ENCODE measurements around the gene GAMT.

Gene GAMT

DNA sequence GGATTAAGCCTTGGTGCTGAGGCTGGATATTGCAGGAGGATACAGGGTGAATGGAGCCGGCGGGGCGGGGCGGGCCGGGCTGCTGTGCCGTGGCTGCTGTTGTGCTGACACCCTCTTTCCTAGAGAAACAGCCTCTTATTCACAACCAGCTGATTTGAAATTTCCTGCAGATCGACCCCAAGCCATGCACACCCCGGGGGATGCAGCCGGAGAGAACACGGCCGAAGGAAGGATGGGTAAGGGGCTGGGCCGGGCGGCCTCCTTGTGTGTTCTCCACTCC lies 17.1 kb upstream of the GAMT start:
- DNase-seq = no peak

DNA sequence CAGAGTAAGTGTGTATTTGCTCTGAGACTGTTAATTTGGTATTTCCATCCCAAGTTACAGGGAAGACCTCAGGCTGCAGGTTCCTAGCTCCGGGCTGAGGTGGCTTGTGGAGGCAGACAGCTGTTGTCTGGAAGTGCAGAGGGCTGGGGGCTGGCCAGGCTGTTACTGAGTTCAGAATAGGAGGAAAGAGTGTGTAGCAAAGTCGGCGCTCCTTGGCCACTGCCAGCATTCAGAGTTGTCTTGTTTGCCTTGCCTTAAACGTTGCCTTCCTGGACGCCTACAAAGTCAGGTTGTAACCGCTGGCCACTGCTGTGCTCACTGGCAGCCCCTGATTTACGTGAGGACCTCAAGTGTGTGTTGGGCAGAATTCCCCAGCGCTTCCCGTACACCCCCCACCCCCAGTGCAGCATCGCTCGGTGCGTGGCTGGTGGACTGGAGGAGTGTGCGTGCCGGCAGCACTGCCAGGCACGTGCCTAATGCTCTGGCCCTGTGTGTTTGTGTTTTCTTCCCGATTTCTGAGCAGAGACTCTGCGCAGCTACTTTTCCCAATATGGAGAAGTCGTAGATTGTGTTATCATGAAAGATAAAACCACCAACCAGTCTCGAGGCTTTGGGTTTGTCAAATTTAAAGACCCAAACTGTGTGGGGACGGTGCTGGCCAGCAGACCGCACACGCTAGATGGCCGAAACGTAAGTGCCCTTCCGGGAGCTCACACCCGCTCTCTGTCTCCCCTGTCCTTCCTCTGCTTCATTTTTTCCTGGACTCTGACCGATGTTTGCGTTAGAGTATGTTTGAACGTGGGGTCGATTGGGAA lies 16.5 kb upstream of the GAMT start:
- no peak for DNase-seq

DNA sequence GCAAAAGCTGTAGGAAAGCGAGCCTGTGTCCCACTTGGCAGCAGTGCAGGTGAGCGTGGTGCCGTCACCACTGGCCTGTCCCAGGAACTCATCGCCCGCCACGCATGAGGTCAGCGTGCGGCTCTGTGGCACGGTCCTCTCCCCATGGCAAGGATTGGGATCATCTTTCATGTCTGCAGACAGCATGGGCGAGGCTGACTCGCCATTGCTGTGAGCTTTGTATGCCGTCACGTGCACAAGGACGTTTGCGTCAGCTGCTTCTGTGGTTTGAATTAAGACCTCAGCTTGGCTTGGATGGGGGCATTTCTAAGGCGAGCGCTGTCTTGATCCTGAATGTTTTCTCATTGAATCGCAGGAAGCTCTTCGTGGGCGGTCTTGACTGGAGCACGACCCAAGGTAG lies 15.8 kb upstream of the GAMT start:
- no peak for DNase-seq

DNA sequence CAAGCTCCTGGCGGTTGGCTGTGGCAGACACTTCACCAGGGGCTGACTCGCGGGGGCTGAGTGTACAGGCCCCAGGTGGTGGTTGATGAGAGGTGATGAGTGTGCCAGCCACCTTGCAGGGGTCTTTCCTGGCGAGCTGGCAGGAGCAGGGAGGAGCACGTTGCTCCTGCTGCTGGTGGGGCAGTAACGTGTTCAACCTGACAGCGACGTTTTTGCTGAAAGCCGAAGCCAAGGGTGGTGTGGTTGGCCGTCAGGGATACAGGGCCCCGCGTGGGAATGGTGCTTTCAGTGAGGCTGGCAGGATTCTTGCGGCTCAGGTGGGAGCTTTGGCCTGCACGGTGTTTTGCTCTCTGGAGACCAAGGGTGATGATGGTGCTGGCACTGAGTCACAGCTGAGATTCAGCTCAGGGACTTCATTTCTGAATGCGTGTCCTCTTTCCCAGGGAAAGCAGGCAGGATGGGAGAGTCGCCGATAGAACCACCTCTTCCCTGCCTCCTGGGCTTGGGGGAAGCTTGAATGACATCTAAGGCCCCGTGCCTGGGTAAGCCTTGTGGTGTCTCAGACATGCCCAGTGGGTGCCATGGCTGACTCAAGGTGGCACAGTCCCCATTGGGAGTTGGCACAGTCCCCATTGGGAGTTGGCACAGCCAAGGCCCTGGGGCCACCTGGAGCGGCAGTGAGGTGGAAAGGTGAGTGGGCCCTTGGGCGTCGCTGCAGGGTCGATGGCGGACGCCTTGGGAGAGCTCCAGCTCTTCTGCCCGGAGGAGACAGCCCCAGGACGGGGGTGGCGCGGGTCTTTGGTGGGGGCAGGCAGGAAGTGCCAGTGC lies 14.9 kb upstream of the GAMT start:
- DNase-seq = no peak

DNA sequence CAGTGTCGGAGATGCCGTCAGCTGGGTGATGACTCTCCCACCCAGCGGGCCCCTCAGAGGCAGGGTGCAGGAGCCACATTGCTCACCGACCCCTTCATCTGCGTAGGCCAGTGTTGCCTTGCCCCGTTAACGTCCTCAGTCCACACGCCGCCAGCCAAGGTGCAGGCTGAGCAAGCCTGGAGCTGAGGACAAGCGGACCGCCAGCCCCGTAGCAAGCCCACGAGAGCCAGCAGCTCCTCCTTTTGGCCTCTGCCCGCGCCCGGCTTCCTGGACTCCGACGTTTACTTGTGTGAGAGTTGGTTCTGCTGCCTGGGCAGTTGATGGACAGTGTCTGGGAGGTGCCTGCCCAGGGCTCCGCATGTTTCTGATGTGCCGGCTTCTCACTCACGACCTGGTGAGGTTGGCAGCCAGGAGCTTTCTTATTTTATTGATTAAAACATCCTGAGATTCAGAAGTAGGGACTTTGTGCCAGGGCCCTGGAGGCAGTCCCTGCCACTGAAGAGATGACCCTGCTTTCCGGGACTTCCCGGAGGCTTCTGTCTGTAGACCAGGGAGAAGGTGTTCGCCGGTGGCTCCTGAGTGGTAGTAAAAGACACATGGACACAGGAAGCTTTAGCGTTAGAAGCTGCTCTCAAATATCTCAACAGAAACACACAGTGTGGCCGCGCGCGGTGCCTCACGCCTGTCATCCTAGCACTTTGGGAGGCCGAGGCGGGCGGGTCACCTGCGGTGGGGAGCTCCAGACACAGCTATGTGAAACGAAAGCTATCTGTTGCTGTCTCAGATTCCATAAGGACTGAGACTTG lies 11.9 kb upstream of the GAMT start:
- DNase-seq = no peak

DNA sequence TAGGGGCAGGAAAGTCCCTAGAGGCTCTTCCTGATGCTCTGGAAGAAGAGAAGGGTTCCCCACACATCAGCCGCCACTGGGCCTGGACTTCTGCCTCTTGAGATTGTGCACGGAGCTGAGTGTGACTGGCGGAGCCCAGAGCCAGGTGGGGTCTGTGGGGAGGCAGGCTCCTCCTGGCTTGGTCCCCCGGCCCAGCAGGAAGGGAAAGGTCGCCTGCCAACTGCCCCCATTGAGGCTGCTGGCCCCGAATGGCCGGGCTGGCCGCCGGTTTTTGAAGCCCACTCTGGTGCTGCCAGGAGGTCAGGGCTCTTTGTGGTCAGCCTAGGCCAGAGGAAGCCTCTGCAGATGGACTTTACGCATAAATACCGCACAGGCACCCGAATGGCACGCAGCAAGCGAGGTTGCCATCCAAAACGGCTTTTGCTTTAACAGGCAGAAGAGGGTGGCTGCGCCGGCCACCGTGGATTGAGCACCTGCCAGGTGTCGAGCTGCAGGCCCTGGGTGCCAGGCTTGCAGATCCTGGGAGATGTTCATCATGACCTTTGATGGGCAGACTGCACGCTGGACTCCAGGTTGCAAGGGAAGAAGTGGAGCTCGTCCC lies 11.1 kb upstream of the GAMT start:
- DNase-seq = no peak

DNA sequence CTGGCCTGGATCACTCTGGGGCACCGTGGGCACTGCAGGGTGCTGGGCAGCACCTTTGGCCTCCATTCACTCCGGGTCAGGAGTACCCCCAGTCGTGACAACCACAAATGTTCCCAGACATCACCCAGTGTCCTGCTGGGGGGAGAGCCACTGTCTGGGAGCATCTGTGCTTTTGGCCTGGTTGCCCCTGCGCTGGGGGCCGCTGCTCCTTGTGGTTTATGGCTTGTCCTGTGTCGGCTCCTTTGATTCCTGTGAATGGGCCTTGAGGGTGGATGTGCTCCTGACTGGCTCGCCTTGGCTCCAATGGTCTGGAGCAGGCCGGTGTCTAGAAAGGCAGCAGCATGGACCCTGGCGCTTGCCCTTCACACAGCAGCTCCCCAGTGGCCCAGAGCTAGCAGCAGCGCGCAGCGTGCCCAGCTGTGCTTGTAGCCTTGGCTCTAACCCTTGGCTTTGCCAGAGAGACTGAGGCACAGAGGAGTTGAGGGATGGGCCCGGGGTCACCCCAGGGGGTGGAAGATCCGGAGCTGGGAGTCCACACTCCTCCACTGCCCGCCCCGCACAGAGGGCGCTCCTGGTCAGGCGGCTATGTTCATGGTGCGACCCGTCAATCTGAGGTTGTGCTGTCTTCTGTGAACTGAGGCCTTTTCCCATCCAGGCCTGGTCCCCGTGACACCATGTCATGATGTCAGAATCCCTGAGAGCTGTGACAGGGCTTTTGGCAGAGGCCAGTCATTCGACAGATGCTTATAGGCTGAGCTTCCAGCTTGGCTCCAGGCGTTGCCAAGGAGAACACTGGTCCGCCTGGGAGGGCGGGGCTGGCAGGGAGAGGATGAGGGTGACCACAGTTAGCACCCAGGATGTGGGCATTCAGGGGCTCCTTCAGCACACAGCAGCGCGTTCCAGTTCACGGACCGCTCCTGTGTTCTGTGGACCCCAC lies 10.2 kb upstream of the GAMT start:
- no peak for DNase-seq

DNA sequence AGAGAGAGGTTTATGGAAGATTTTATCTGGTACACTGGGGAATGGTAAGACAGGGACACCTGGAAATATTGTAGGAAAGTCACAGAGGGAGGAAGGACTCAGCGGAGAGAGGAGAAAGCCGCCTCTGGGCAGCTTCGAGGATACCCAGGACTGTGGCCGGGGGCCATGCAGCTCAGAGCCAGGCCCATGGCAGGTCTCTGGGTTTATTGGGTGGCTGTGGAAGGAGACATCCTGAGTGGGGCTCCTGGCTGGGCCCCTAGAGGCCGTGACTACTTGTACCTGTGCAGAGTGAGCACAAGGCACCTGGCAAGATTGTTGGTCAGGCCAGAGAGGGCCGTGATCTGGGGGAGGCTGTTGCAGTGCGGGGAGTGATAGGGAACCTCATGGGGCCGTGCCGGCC lies 9.4 kb upstream of the GAMT start:
- no peak for DNase-seq

DNA sequence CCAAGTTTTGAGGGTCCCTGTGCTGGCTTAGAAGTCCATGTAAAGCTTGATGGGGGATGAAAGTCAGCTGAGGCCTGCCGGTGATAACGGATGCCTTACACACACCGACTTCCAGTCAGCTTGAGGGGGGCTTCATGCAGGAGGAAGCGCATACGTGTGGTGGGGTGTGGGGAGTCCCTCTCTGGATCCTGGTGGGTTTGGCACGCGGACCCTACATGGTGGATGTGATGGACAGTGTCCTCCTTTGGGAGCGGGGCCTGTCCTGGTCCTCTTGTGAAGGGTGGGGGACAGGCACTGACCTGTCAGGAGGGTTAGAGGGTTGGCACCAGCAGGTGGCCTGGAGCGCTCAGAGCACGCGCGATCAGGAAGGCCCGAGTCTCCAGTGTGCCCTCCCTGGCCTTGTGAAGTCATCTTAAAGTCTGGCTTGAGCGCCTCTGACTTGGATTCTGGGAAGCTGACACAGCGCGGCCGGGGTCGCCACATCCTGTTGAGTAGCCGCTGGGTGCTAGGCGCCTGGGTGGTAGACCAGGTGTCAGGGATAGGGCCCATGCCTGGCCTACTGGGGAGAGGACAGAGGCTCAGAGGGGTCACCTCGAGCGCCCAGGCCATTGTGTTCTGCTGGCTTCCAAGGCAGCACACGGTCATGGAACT lies 8.9 kb upstream of the GAMT start:
- DNase-seq = no peak

DNA sequence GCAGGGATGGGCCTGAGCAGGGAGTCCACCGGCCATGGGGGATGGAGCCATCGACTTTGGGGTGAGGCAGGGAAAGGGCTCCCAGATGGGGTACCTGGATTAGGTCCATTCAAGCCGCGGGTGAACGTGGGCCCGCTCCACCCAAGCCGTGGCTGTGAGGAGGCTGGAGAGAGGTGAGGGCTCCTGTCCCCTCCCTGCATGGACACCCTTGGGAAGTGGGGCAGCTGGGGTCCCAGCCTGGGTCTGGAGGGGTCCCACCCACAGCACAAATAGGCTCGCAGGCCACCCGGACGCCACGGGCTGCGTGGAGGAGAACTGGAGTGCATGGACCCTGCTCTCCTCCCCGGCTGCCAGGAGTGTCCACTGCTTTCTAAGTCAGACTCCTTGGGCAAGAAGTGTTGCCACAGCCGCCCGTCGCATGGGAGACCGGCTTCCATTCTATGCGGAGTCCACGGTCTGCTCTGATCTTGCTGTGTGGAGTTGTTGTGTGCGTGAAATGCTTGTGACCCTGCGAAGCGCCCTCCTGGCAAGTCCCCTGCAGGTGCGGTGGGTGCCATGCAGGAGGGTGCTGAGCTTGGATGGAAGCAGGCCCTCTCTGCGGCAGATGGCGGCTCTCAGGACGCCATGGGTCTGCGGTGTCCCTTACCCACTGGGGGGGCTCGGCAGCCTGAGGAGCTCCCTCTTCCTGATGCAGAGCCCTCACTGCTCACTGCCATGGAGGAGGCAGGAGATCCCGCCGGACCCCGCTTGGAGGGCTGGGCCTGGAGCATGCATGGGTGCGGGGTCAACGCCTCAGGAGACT lies 8.1 kb upstream of the GAMT start:
- DNase-seq = no peak

DNA sequence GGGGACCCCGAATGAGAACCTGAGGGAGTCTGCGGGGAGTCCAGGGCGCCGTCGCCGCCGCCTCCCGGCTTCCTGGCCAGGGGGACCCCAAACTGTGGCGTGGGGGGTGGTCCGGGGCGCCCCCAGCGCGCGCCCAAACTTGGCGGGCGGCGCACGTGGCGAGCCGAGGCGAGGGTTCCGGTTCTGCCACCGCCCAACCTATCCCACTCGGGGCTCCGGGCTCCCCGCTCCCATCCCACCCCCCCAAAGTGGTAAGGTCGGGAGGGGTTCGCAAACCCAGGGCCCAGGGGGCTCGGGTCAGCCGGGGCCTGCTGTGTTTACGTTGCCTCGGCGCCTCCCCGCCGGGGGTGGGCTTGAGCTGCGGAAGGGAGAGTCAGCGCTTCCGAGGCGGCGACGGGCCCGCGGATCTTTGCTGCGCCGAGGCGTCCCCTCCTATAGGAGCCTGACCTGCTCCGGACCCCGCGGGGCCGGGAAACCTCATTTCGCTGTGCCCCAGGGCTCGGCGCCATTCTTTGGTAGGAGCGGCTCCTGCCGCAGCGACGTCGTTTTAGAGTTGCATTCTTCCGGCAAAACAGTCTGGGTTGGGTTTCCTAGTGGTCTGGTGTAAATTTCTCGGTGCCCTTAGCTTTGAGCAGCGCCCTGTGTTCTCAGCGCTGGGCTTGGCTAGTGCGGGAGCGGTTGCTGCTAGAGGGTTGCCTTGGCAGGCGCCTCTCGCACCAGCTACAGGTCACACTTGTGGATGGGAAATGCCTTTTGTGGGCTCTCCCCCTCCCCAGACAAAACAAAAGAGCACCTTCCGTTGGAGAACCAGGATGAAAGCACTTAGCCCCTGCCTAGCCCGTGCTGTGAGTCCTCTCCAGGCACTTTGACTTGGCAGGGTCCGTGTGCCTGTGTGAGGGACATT lies 7.2 kb upstream of the GAMT start:
- peak; percentile 54 for DNase-seq

DNA sequence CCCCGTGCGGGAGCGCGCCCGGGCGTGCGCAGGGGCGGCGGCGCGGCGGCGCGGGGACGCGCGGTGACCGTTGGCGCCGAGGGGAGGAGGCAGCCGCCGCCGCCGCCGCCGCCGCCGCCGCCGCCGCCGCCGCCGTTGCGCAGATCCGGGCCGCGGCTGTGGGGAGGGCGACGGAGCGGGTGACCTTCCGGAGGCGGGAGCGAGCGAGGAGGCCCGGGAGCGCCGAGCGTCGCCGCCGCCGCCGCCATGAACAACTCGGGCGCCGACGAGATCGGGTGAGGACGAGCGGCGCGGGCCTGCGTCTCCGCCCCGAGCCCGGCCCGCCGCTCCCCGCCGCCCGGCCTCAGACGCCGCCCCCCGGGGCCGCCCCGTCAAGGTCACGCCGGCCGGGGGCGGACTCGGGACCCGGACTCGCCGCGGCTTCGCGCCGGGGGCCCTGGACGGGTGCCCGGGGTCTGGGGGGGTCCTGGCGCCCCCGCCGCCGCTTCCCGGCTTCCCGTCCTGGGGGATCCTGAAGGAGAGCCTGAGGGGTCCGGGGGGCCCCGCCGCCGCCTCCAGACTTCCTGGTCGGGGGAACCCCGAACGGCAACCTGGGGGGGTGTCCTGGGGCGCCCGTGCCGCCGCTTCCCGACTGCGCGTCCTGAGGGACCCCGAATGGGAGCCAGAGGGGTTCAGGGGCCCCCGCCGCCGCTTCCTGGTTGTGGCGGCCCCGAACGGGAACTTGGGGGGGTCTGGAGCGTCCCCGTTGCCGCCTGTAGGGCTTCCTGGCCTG lies 6.4 kb upstream of the GAMT start, which contains the start of gene DAZAP1:
DAZAP1 (plus strand) TSS at position 59 of the 772 bp plus-strand sequence; CDS start at position 247, 188 bp downstream.
- DNase-seq = peak; percentile 50

DNA sequence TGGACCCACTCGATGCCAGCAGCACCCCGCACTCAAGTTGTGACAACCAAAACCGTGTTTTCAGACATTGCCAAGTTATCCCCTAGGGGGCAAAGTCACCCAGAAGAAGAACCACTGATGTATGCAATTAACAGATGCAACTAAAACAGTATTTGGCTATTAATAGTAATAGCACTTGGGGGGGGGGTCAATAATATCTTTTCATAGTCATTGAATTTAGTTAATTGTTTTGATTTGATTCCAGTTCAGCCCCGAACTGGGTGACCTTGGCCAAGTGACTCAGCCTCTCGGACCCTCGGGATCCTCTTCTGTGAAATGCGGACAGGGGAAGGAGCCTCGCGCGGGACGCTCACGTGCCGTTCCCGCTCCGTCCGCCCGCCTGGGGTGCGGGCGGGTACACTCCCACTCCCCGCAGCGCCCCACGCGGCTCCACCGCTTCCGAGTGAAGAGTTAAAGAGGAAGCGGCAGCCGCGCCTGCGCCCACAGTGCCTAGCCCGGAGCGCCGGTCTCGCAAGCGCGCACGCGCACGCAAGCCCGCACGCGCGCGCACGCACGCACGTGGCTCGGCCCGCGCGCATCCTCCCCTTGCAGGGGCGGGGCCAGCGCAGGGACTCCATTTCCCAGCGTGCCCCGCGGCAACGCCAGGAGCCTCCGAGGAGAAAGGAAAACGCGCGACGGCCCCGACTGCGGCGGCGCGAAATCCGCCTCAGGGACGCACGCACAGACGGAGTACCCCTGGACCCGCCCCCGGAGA lies 5.6 kb upstream of the GAMT start:
- DNase-seq = peak; percentile 100

DNA sequence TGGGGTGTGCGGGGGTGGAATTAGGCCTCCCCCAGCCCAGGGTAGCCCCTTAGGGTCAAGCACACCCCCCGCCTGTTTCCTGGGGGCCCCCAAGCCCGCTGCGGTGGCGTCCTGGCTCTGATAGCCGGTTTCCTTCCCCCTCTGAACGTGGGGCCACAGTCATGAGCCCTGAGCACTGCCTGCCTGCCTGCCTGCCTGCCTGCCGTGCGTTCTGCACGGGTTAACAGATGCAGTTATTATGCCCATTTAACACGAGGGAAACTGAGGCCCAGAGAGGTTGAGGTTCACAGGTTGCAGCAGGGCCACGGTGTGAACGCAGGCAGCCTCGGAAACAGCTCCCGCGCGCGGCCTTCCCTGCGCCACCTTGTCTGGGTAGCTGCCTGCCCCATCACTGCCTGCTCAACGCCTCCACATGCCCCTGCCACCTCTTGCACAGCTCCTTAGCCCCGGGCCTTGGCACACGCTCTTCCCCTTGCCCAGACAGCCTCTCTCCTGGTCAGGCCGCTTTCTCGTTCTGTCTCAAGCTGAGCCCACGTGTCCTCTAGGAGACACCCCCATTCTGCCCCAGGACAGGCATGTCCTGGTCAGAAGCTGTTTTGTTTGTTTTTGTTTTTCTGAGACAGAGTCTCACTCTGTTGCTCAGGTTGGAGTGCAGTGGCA lies 1.2 kb upstream of the GAMT start:
- no peak for DNase-seq

DNA sequence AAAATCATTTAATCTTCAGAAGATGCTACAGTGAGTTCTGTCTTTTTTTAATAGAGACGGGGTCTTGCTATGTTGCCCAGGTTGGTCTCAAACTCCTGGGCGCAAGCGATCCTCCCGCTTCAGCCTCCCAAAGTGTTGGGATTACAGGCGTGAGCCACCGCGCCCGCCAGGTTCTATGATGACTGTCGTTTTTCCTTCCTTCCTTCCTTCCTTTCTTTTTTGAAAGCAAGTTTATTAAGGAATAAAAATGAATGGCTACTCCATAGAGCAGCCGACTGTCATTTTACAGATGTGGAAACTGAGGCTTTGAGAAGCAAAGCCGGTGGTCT lies 511 bp upstream of the GAMT start:
- DNase-seq = no peak

DNA sequence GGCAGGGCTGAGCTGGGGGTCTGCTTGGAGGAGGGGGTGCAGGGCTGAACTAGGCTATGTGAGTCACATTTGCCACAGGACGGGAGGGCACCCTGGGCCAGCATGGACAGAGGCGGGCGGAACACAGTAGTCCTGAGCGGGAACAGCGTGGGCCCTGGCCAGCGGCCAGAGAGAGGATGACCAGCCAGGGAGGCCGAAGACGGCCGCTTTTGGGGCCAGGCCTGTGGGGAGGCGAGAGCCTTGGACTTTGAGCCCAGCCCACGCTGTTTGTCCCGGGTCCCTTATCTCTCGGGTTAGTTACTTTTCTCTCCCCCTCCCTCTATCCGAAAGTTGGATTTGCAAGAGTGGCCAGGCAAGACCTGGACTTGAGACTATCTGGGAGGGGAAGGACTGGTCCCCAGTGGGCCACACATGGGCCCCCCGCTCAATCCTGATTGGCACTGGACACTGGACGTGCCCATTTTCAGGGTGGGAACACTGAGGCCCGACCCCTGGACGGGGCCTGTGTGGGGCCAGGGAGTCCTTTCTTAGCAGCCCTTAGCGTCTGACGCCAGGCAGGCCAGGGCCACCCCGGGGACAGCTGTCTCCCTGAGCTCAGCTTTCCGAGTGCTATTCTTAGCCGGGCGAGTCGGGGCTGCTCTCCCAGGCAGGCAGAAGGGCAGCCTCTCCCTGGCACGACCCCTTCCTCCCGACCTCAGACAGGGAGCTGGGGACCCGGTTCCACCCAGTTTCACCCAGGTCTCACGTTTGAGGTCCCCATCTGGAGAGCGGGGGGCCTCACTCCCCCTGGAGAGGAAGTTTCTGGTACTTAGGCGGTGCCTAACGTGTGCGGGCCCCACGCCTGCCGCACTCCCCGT lies 833 bp downstream of the GAMT start:
- no peak for DNase-seq

All from activated gamma-delta T cell (primary cell).